Measurements from ENCODE around the gene C9orf50.

GRCh38 chr9:129656795-129657390 is 36.0 kb upstream of the C9orf50 start:
- TF ChIP-seq CTCF (IDR thresholded peaks at IDR 0.05) (no peak), ZFX (IDR thresholded peaks at IDR 0.05; ENCODE audit: borderline replicate concordance) (no peak)

All from 22Rv1 (cell line).